AG09319 (cell line): ENCODE results near the gene FBLIM1.

Source experiments
- DNase-seq: peaks from one replicate; pipeline ENCODE4 v3.0.0-alpha.2; 2010; ENCODE audit warnings: low read depth; ENCODE audit errors: extremely low read depth
- TF ChIP-seq, protein P1 (sequence below): IDR thresholded peaks from 2 replicates; pipeline ENCODE4 v1.5.1; 2011; ENCODE audit warnings: low read depth, mild to moderate bottlenecking, inconsistent platforms, low read length, moderate library complexity

The FBLIM1 gene

DNA sequence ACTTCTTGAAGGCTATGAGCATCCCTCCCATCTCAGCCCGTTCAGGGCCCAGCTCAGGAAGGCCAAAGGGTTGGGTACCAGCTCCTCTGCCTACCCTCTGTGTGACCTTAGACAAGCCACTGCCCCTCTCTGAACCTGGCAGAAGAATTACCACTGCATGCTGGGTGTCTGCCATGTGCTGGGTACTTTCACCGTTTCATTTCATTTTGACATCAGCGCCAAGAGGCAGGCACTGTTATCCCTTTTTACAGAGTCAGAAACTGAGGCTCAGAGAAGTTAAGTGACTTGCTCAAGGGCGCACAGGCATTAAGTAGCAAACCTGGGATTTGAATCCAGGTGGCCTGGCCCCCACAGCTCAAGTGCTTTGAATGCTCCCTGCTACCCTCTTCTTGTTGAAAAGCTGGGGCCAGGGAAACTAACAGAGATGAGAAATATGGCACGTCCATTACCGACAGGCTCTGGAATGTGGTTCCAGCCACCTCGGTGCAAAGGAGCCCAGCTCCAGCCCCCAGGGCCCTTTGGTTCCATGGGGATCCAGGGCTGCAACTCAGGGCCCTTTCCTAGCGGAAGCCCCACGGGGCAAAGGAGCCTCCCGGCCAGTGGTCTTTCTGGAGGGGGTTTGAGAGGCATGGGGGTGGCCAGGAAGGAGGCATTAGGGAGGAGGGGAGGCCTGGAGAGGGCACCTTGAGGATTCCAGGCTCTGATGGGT is 9.8 kb upstream of the FBLIM1 start:
- DNase-seq = no peak
- TF ChIP-seq, protein P1, sequence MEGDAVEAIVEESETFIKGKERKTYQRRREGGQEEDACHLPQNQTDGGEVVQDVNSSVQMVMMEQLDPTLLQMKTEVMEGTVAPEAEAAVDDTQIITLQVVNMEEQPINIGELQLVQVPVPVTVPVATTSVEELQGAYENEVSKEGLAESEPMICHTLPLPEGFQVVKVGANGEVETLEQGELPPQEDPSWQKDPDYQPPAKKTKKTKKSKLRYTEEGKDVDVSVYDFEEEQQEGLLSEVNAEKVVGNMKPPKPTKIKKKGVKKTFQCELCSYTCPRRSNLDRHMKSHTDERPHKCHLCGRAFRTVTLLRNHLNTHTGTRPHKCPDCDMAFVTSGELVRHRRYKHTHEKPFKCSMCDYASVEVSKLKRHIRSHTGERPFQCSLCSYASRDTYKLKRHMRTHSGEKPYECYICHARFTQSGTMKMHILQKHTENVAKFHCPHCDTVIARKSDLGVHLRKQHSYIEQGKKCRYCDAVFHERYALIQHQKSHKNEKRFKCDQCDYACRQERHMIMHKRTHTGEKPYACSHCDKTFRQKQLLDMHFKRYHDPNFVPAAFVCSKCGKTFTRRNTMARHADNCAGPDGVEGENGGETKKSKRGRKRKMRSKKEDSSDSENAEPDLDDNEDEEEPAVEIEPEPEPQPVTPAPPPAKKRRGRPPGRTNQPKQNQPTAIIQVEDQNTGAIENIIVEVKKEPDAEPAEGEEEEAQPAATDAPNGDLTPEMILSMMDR = no peak

DNA sequence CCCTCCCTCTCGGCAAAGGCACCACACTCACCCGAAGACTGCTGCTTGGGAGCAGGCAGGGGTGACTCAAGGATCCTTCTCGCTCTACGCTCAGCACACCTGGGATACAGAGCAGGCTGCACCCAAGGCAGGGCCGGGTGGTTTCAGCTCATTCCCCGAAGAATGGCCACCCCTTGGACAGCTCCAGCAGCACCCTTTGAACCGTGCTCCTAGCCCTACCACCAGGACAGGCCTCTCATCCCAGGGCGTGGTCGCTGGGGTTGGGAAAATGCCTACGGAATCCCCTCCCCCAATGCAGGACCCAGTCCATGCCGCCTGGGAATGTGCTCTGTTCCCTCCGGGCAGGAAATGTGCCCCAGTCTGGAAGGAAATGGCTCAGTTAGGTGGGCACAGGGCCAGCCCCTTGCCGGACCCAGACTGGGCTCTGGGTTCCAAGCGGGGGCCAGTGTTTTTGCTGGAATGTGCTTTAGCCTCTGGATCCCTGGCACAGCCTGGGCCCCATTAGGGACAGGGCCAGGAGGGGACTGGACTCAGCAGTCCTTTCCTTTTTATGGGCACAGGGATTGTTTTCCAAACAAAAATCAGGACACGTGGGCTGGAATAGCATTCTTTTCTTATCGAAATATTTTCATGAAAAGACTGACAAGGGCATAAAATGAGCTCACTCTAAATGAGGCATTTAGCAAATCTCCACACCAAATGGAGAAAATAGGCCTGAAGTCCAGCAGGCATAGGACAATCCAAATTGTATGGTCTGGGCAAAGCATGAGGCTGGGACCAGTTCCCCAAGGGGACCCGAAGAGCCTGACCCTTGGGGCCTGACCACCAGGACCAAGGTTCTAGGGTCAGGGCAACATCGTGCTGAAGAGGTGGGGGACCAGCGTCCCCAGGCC is 8.9 kb upstream of the FBLIM1 start:
- TF ChIP-seq, protein P1 = no peak
- no peak for DNase-seq

GRCh38 chr1:15750924-15751323 is 7.7 kb upstream of the FBLIM1 start:
- DNase-seq = no peak
- TF ChIP-seq, protein P1 = no peak

DNA sequence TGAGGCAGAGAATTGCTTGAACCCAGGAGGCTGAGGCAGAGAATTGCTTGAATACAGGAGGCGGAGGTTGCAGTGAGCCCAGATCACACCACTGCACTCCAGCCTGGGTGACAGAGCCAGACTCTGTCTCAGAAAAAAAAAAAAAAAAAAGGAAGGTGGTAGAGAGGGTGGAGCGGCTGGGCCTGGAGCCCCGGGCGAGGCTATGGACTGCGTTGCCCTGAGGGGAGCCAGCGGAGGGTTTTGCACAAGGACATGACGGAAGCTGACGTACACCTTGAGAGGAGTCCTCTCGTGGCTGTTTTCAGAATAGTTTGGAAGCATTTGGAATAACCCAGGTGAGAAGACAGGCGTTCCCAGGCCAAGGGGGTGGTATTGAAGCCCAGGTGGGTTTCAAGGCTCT is 6.9 kb upstream of the FBLIM1 start:
- TF ChIP-seq, protein P1 = no peak
- no peak for DNase-seq

DNA sequence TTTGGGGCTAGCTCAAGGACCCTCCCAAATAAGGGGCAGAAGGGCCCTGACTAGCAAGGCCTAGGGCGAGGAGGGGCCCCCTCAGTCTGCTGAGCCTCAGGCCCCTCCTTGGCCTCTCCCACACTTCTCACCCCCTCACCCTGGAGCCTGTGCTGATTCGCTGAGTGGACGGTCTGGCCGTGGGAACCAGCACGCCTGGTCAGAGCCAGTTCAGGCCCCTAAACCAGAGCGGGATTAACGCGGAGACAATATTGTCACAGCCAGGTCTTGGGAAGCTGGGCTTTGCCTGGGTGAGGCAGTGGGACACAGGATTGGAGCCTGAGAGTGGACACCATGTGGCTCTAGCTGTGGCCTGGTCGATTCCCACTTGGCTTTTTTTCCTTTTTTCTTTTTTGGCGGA is 4.8 kb upstream of the FBLIM1 start:
- no peak for DNase-seq
- TF ChIP-seq, protein P1 = no peak

- TF ChIP-seq, protein P1 = no peak
- no peak for DNase-seq
Observed at GRCh38 chr1:15755021-15755645, 3.5 kb upstream of the FBLIM1 start.

DNA sequence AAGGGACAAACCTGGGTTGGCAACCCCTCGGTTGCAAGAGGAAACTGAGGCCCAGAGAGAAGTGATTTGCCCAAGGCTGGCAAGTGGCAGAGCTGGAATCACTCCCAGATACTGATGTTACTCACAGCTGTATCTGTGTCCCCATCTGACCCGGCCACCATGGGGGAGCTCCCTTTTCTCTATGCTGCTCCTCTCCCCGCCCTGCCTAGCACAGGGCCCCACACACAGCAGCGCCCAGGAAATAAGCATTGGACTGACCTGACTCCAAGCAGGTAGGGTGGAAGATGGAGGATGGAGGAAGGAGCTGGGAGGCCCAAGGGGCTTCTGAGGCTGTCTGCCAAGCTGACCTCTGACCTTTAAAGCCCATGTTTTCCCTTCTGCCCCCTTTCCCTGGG is 3.0 kb upstream of the FBLIM1 start:
- TF ChIP-seq, protein P1 = no peak
- no peak for DNase-seq
